Measurements from ENCODE around the gene TCAIM. TPM values are rescaled to one million over a fixed set of nuclear protein-coding genes. Genes with fewer than 3 reads are reported as not detected.

TCAIM gene
- total RNA-seq, 1 experiment from 2014 or later = 23.8 TPM

- Histone ChIP-seq H3K9ac (ENCODE audit: extremely low read depth, insufficient read length, low read length) (no peak overlapping the region), H2BK5ac (ENCODE audit: insufficient read length, low read length) (no peak overlapping the region), H2BK12ac (ENCODE audit: insufficient read length, low read depth, low read length) (no peak overlapping the region), H2BK20ac (ENCODE audit: low read depth, low read length, poor library complexity, severe bottlenecking) (no peak overlapping the region), H4K5ac (ENCODE audit: insufficient read length, low read depth, low read length) (no peak overlapping the region), H4K91ac (ENCODE audit: insufficient read length, low read depth, low read length) (no peak overlapping the region), H3K23me2 (ENCODE audit: insufficient read length, low read depth, low read length, poor library complexity, severe bottlenecking) (no peaks in the 10 kb centered on the region), H3K79me1 (ENCODE audit: insufficient read depth, low read depth, low read length, poor library complexity, severe bottlenecking) (no peaks in the 10 kb centered on the region), H3K9me3 (ENCODE audit: control insufficient read depth, low read depth, low read length) (no peaks in the 10 kb centered on the region), H4K8ac (replicated peaks; ENCODE audit: insufficient read length, low read depth, low read length) (no peak overlapping the region), H2BK120ac (ENCODE audit: low read depth, low read length, poor library complexity, severe bottlenecking) (no peak overlapping the region), H3K79me2 (ENCODE audit: insufficient read depth, low read length) (no peaks in the 10 kb centered on the region), H3K14ac (ENCODE audit: insufficient read depth, low read length) (no peak overlapping the region), H2AK5ac (ENCODE audit: insufficient read length, low read length) (no peak overlapping the region), H3K4me2 (ENCODE audit: insufficient read depth, insufficient read length, low read length) (no peak overlapping the region), H3K4me1 (ENCODE audit: insufficient read depth, low read length) (no peaks in the 10 kb centered on the region), H2BK15ac (ENCODE audit: low read depth, low read length) (no peak overlapping the region), H2AFZ (ENCODE audit: low read length) (no peak overlapping the region), H3K56ac (ENCODE audit: insufficient read length, low read depth, low read length) (no peak overlapping the region), H3K18ac (ENCODE audit: insufficient read length, low read depth, low read length) (no peak overlapping the region), H3K23ac (ENCODE audit: insufficient read length, low read depth, low read length) (no peak overlapping the region), H3K27me3 (ENCODE audit: insufficient read depth, low read length) (no peaks in the 10 kb centered on the region), H4K20me1 (ENCODE audit: control insufficient read depth, insufficient read depth, insufficient read length) (no peaks in the 10 kb centered on the region), H3T11ph (ENCODE audit: low read length) (no peak overlapping the region), H3K27ac (ENCODE audit: insufficient read length, low read depth, low read length) (no peak overlapping the region), H3K4ac (ENCODE audit: low read depth, low read length) (no peak overlapping the region)
- no peak for DNase-seq
- H3K36me3 Mint-ChIP-seq (ENCODE audit: insufficient read depth in 1 of 3, low read depth in 3 of 3) = no peaks in the 10 kb centered on the region
- no peaks in the 10 kb centered on the region; the same call in 1 of the 2 replicates for H3K27me3 Mint-ChIP-seq (ENCODE audit: low read depth)
- no peak overlapping the region for H3K4me3 Mint-ChIP-seq
- H3K4me1 Mint-ChIP-seq = peaks cover 4 to 5% of the 10 kb centered on the region in 2 experiments
- H3K9me3 Mint-ChIP-seq = no peaks in the 10 kb centered on the region
- H3K27ac Mint-ChIP-seq = no peak overlapping the region
- TF ChIP-seq CTCF (conservative IDR thresholded peaks at IDR 0.05) = no peak
- WGBS (ENCODE audit: extremely low coverage, insufficient read length, low lambda C conversion rate) = no CpG with 5 or more reads among the region's 3 CpGs
These were observed 12.1 kb upstream of the TCAIM start for GRCh38 chr3:44326515-44326914.

All from H9 (cell line).